ENCODE results near the gene NISCH. TPM values are rescaled to one million over a fixed set of nuclear protein-coding genes. Genes with fewer than 3 reads are reported as not detected.

NISCH gene
- total and polyA plus RNA-seq, 2 experiments from 2014 or later, result 18.4 to 76.4 TPM

DNA sequence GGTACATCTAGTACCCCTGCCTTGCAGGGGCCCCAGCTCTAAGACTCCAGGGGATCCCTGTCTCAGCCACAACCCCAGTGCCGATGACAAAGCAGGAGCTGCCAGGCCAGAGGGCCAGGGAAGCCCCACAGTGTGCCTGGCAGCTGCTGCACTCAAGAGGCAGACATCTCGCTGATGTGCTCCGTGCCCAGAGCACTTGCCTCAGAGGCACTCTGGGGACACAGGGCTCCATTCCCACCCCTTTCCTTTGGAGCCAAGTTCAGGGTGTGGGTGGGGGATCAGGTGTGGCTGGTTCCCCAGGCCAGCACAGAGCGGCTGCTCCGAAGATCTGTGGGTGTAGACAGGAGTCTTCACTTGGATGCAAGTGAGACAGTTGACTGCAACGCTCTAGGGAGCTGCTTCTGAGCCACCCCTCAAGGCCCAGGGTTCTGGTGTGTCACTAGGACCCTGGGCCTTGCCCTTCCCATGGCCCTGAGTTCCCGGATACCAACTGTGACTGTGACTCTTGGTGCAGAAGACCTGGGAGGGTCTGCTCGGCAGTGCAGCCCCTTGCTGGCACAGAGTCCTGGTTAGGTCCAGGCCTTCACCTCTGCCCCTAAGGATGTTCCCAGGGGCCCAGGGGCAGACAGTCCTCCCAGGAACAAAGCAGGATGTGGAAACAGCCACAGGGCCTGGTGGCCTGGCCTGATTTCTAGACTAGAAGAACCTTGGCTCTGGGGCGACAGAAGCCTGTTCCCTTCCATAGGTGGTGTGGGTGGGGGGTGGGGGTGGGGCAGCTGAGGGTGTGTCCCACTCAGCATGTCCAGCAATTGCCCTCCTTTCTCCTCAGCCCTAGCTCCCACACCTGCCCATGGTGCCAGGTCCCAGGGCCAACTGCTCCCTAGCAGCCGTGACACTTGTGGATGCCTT lies 75.8 kb downstream of the NISCH start:
- no peak overlapping the region for H3K4me3 ChIP-seq
- H4K20me1 ChIP-seq (replicated peaks; ENCODE audit: insufficient read depth), result peaks cover 16% of the 10 kb centered on the region
- DNase-seq (ENCODE audit: low spot score) (no peak), ATAC-seq (no peak)
- no peaks in the 10 kb centered on the region for H3K27me3 ChIP-seq (ENCODE audit: insufficient read depth)
- H3K4me2 ChIP-seq, result no peak overlapping the region
- H3K36me3 Mint-ChIP-seq (ENCODE audit: low read depth), result peaks cover 34% of the 10 kb centered on the region
- peaks cover 23% of the 10 kb centered on the region for H3K4me1 ChIP-seq (ENCODE audit: insufficient read depth)
- peaks cover 23% of the 10 kb centered on the region for H3K4me1 Mint-ChIP-seq
- no peak overlapping the region for H2AFZ ChIP-seq
- no peak overlapping the region for H3K27ac ChIP-seq (ENCODE audit: low read depth)
- peaks cover 14% of the 10 kb centered on the region for H3K27me3 Mint-ChIP-seq (ENCODE audit: insufficient read depth, low read depth, poor library complexity)
- no peaks in the 10 kb centered on the region for H3K9me2 ChIP-seq (ENCODE audit: insufficient read depth)
- H3K27ac Mint-ChIP-seq, result no peak overlapping the region
- peaks cover 35% of the 10 kb centered on the region for H3K79me2 ChIP-seq (replicated peaks; ENCODE audit: insufficient read depth)
- H3K36me3 ChIP-seq (ENCODE audit: insufficient read depth), result peaks cover 10% of the 10 kb centered on the region; the same call in 1 of the 2 replicates
- H3K4me3 Mint-ChIP-seq, result peak overlapping the region; percentile 24; the same call in 1 of the 3 replicates
- H3F3A ChIP-seq (replicated peaks; ENCODE audit: low read depth), result peaks cover 18% of the 10 kb centered on the region
- H3K9me3 Mint-ChIP-seq, result no peaks in the 10 kb centered on the region
- TF ChIP-seq REST (IDR thresholded peaks at IDR 0.05; ENCODE audit: unreplicated experiment) (no peak), CTCF (conservative IDR thresholded peaks at IDR 0.05; ENCODE audit: low read depth in 2 of 2) (no peak), CREB1 (CRISPR knock-in tag; IDR thresholded peaks at IDR 0.05; ENCODE audit: low read depth) (no peak)
- TF ChIP-seq, protein P1, sequence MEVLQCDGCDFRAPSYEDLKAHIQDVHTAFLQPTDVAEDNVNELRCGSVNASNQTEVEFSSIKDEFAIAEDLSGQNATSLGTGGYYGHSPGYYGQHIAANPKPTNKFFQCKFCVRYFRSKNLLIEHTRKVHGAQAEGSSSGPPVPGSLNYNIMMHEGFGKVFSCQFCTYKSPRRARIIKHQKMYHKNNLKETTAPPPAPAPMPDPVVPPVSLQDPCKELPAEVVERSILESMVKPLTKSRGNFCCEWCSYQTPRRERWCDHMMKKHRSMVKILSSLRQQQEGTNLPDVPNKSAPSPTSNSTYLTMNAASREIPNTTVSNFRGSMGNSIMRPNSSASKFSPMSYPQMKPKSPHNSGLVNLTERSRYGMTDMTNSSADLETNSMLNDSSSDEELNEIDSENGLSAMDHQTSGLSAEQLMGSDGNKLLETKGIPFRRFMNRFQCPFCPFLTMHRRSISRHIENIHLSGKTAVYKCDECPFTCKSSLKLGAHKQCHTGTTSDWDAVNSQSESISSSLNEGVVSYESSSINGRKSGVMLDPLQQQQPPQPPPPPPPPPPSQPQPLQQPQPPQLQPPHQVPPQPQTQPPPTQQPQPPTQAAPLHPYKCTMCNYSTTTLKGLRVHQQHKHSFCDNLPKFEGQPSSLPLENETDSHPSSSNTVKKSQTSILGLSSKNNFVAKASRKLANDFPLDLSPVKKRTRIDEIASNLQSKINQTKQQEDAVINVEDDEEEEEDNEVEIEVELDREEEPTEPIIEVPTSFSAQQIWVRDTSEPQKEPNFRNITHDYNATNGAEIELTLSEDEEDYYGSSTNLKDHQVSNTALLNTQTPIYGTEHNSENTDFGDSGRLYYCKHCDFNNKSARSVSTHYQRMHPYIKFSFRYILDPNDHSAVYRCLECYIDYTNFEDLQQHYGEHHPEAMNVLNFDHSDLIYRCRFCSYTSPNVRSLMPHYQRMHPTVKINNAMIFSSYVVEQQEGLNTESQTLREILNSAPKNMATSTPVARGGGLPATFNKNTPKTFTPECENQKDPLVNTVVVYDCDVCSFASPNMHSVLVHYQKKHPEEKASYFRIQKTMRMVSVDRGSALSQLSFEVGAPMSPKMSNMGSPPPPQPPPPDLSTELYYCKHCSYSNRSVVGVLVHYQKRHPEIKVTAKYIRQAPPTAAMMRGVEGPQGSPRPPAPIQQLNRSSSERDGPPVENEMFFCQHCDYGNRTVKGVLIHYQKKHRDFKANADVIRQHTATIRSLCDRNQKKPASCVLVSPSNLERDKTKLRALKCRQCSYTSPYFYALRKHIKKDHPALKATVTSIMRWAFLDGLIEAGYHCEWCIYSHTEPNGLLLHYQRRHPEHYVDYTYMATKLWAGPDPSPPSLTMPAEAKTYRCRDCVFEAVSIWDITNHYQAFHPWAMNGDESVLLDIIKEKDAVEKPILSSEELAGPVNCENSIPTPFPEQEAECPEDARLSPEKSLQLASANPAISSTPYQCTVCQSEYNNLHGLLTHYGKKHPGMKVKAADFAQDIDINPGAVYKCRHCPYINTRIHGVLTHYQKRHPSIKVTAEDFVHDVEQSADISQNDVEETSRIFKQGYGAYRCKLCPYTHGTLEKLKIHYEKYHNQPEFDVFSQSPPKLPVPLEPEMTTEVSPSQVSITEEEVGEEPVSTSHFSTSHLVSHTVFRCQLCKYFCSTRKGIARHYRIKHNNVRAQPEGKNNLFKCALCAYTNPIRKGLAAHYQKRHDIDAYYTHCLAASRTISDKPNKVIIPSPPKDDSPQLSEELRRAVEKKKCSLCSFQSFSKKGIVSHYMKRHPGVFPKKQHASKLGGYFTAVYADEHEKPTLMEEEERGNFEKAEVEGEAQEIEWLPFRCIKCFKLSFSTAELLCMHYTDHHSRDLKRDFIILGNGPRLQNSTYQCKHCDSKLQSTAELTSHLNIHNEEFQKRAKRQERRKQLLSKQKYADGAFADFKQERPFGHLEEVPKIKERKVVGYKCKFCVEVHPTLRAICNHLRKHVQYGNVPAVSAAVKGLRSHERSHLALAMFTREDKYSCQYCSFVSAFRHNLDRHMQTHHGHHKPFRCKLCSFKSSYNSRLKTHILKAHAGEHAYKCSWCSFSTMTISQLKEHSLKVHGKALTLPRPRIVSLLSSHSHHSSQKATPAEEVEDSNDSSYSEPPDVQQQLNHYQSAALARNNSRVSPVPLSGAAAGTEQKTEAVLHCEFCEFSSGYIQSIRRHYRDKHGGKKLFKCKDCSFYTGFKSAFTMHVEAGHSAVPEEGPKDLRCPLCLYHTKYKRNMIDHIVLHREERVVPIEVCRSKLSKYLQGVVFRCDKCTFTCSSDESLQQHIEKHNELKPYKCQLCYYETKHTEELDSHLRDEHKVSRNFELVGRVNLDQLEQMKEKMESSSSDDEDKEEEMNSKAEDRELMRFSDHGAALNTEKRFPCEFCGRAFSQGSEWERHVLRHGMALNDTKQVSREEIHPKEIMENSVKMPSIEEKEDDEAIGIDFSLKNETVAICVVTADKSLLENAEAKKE (CRISPR knock-in tag; IDR thresholded peaks at IDR 0.05), result no peak

Data from GM23338 (cell line).